HepG2 (cell line): Measurements from ENCODE around the gene GP2. TPM values are rescaled to one million over a fixed set of nuclear protein-coding genes. Genes with fewer than 3 reads are reported as not detected.
A peak's percentile ranks its signal among the peaks of the same experiment; 100 is the strongest.

Experiments used
- ATAC-seq: fragments of 200-7000 bp; cut with Tn5 transposase; 3 replicates; pipeline ENCODE4 v1.9.1; 2020; ENCODE audit warnings: mild to moderate bottlenecking, moderate library complexity
- BruUV-seq: library from RNA; stranded (reverse); fragments of 400-500 nt; replicated peaks from 2 replicates; lab custom pipeline; 2021; lab: Mats Ljungman, UMichigan
- CTCF ChIA-PET: fragments of 300-600 bp; formaldehyde crosslinking; extraction: SDS; loops from one replicate; lab custom pipeline; 2021; ENCODE audit warnings: low total read pairs, inconsistent platforms, low intra/inter-chr PET ratio; lab: Yijun Ruan, JAX
- POLR2A ChIA-PET: fragments of 350-600 bp; sonication (Branson Sonifier 250); formaldehyde crosslinking; loops from one replicate; lab custom pipeline; 2020; ENCODE audit warnings: antibody characterized with exemption, inconsistent platforms; lab: Yijun Ruan, JAX
- DNase-seq: peaks from one replicate; pipeline ENCODE4 v3.0.0-alpha.2; 2015; ENCODE audit warnings: low spot score
- FAIRE-seq: peaks from 3 replicates; lab custom pipeline; 2011; peaks lifted over from hg19 to GRCh38; lab: Jason Lieb, UNC
- H2AFZ ChIP-seq: one replicate; pipeline ENCODE4 v1.6.1; 2011; ENCODE audit warnings: low read length, inconsistent platforms
- H3K27ac ChIP-seq: fragments of 300-600 bp; 3 replicates; pipeline ENCODE4 v1.8.0; 2011; ENCODE audit warnings: mixed run types, mild to moderate bottlenecking, mixed read lengths, low read length, inconsistent platforms; ENCODE audit not compliant: insufficient read depth; ENCODE audit errors: extremely low read length
- H3K27me3 ChIP-seq, 2 experiments: fragments of 200-600 bp in 1 of 2; 2 replicates in 1 of 2; 3 replicates in 1 of 2; pipeline versions ENCODE4 v1.6.0 to v1.8.0; 2011; ENCODE audit warnings: low read length in 2 of 2, mild to moderate bottlenecking in 2 of 2, moderate library complexity in 2 of 2, inconsistent platforms in 1 of 2; ENCODE audit not compliant: insufficient read depth in 2 of 2, control insufficient read depth in 1 of 2
- H3K36me3 ChIP-seq, 2 experiments: fragments of 200-600 bp in 1 of 2; replicated peaks in 1 of 2; 2 replicates in 1 of 2; 3 replicates in 1 of 2; pipeline versions ENCODE4 v1.5.1 to v1.8.0; 2011; ENCODE audit warnings: low read length in 2 of 2, inconsistent platforms in 1 of 2; ENCODE audit not compliant: insufficient read depth in 2 of 2, control insufficient read depth in 1 of 2
- H3K4me1 ChIP-seq: 2 replicates; pipeline ENCODE4 v1.5.1; 2012; ENCODE audit warnings: low read length, inconsistent platforms; ENCODE audit not compliant: insufficient read depth
- H3K4me2 ChIP-seq: 2 replicates; pipeline ENCODE4 v1.6.0; 2011; ENCODE audit warnings: low read depth, low read length, inconsistent platforms
- H3K4me3 ChIP-seq, 3 experiments: fragments of 200-600 bp in 1 of 3; sonication (generic), shearing (Covaris generic) in 1 of 3; replicated peaks in 1 of 3; 2 replicates each; pipeline ENCODE4 v1.5.1; 2011 to 2016; ENCODE audit warnings: low read length in 3 of 3, inconsistent platforms in 2 of 3, low read depth in 2 of 3, mild to moderate bottlenecking in 2 of 3, control low read depth in 1 of 3, mixed read lengths in 1 of 3; ENCODE audit not compliant: insufficient read depth in 1 of 3
- H3K79me2 ChIP-seq: one replicate; pipeline ENCODE4 v1.6.1; 2011; ENCODE audit warnings: low read length, inconsistent platforms; ENCODE audit not compliant: insufficient read depth
- H3K9ac ChIP-seq: 2 replicates; pipeline ENCODE4 v1.6.0; 2011; ENCODE audit warnings: mild to moderate bottlenecking, low read depth, low read length, inconsistent platforms; ENCODE audit not compliant: insufficient read depth
- H3K9me3 ChIP-seq: 2 replicates; pipeline ENCODE4 v1.5.1; 2012; ENCODE audit warnings: mild to moderate bottlenecking, low read length
- H4K20me1 ChIP-seq: 2 replicates; pipeline ENCODE4 v1.6.0; 2011; ENCODE audit warnings: inconsistent platforms, mild to moderate bottlenecking, low read length, moderate library complexity; ENCODE audit not compliant: insufficient read depth
- ASH2L ChIP-seq: fragments of 300-600, 200-600 bp; sonication (generic); IDR thresholded peaks from 2 replicates; pipeline ENCODE4 v1.7.0; 2017; ENCODE audit warnings: low read depth, mild to moderate bottlenecking, moderate library complexity, mixed read lengths, low read length; ENCODE audit not compliant: insufficient read length
- CEBPB ChIP-seq: IDR thresholded peaks from 2 replicates; pipeline ENCODE4 v1.6.1; 2011; ENCODE audit warnings: low read depth, low read length, improper control_type of control experiment, borderline replicate concordance
- CEBPG ChIP-seq: IDR thresholded peaks from 2 replicates; pipeline ENCODE4 v1.6.1; 2016
- HNF4G ChIP-seq, 2 experiments: sonication (generic) in 1 of 2; formaldehyde crosslinking in 1 of 2; IDR thresholded peaks; 2 replicates each; pipeline versions ENCODE4 v1.4.0 to v1.6.1; 2011 to 2020; ENCODE audit warnings: borderline replicate concordance in 2 of 2, low read depth in 2 of 2, mild to moderate bottlenecking in 2 of 2, low read length in 1 of 2, missing genetic modification reagents in 1 of 2, moderate library complexity in 1 of 2
- MTF2 ChIP-seq: sonication (generic); formaldehyde crosslinking; IDR thresholded peaks from 2 replicates; pipeline ENCODE4 v1.5.0; 2020; ENCODE audit warnings: missing genetic modification reagents, borderline replicate concordance
- ZFP36 ChIP-seq: fragments of 150-350 bp; IDR thresholded peaks from 2 replicates; pipeline ENCODE4 v1.6.1; 2018; ENCODE audit warnings: borderline replicate concordance, low read length, low read depth; ENCODE audit not compliant: partially characterized antibody
- WGBS: methylation state at CpG from one replicate; pipeline ENCODE4 v1.1.6; 2017; ENCODE audit warnings: low lambda C conversion rate; 5-methylcytosine and 5-hydroxymethylcytosine counted together
- in situ Hi-C: cut with HindIII; loops from 2 replicates; pipeline ENCODE4 v1.10.0; 2017; ENCODE audit warnings: low pct_unique_long_range_greater_than_20kb; ENCODE audit not compliant: extremely low pct_ligation_motif_present
- intact Hi-C: fragments of 100-400 bp; cut with micrococcal nuclease; formaldehyde crosslinking; loops from one replicate; pipeline ENCODE4 v1.10.0; 2022; ENCODE audit not compliant: unreplicated experiment
- polyA plus RNA-seq, 8 experiments: library from polyadenylated mRNA; depleted of rRNA in 3 of 8; stranded (reverse) in 7 of 8; unstranded in 1 of 8; fragments of >200 nt; fragmentation: Illumina TruSeq in 4 of 8; extraction: Trizol in 4 of 8; gene quantifications; 2 replicates each; pipeline versions ENCODE4 v1.2.1 to v1.2.3, GENCODE V29; 2011 to 2016; ENCODE audit warnings: low read depth in 4 of 8, missing spikeins in 1 of 8, mixed read lengths in 1 of 8; ENCODE audit not compliant: insufficient read depth in 1 of 8
- total RNA-seq, 5 experiments: library from RNA; depleted of rRNA; stranded (reverse); fragments of >200 nt; fragmentation: Illumina TruSeq; extraction: Trizol; gene quantifications; 2 replicates each; pipeline ENCODE4 v1.2.3, GENCODE V29; 2016; ENCODE audit warnings: low read depth in 1 of 5

Gene GP2
- total and polyA plus RNA-seq, 2 of the 13 experiments (the other 11 are each of a cell fraction or from before 2014, with no cell fraction given) = 0.15 to 0.69 TPM

DNA sequence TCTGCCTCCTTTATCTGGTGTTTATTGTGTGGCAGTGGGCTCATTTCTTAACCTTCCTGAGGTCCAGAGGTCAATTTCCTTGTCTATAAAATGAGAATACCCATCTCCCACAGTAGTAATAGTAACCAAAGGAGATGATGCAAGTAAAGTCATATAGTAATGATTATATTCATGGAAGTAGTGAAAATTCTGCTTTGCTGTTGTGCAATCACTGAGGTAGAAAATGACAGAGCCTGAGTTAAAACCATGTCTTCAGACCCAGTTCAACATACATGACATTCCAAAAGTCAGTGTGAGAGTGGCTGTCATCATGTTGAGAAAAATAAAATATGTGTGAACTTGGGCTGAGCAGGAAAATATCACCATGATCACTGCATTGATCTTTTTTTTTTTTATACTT lies 26.1 kb upstream of the GP2 start:
- no peak for ATAC-seq
- CTCF ChIA-PET = no interaction called here
- no peak for FAIRE-seq

DNA sequence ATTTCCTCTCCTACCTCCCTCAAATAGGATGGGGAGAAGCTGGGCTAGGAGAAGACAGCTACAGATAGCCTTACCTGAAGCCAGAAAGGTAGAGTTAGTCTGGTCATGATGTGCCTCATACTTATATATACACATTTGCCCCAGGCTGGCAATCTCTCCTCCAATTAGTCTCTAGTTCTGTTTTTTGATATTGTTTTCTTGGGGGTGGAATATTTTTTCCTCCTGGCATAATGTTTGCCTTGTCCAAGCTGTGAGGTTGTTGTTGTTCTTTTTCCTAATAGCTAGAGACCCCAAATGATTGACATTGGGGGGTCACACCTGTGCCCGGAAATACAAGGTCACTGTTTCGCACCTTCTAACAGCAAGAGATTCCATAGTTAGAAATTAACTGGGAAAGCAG lies 25.3 kb upstream of the GP2 start, which contains the start of gene UMOD:
Gene UMOD (minus strand): TSS at position 101 of the 400 bp plus-strand sequence. CDS start 1,978 bp downstream, outside the sequence.
- ChIA-PET CTCF (no interaction called here), POLR2A (no interaction called here)
- in situ Hi-C loops = no loop called here
- H3K9me3 ChIP-seq = no peaks in the 10 kb centered on the region
- 19% methylated on average over 2 of the region's 2 CpGs for WGBS
- ATAC-seq = no peak
- no TSS peak for BruUV-seq
- DNase-seq = no peak
- H3K9ac ChIP-seq = no peak within 1 kb of the TSS
- no peak within 1 kb of the TSS for H3K27ac ChIP-seq
- H3K27me3 ChIP-seq = peaks cover 0 to 4% of the 10 kb centered on the region in 2 experiments; a peak in 1 of 5 replicates
- FAIRE-seq = no peak
- H3K4me3 ChIP-seq = no peak within 1 kb of the TSS
- H3K79me2 ChIP-seq = no peaks in the 10 kb centered on the region
- no peak within 1 kb of the TSS for H3K4me2 ChIP-seq
- no peaks in the 10 kb centered on the region for H3K36me3 ChIP-seq
- H2AFZ ChIP-seq = no peak within 1 kb of the TSS
- peaks cover 19% of the 10 kb centered on the region for H3K4me1 ChIP-seq
- TF ChIP-seq ZFP36 = no peak
- intact Hi-C loops = no loop called here
- H4K20me1 ChIP-seq = no peaks in the 10 kb centered on the region

More for the DNA sequence above, 26.1 kb upstream of the GP2 start:
- intact Hi-C loops (no loop called here), in situ Hi-C loops (no loop called here)
- H3K4me1 ChIP-seq = peaks cover 19% of the 10 kb centered on the region
- H3K79me2 ChIP-seq = no peaks in the 10 kb centered on the region
- H4K20me1 ChIP-seq = no peaks in the 10 kb centered on the region
- no peak overlapping the region for H3K9ac ChIP-seq
- no peaks in the 10 kb centered on the region for H3K36me3 ChIP-seq
- no TSS peak for BruUV-seq
- no peak overlapping the region for H3K4me3 ChIP-seq
- TF ChIP-seq HNF4G (IDR thresholded peaks at IDR 0.05; ENCODE audit: borderline replicate concordance, low read depth, low read length) (no peak), HNF4G (CRISPR knock-in tag; IDR thresholded peaks at IDR 0.05; ENCODE audit: borderline replicate concordance, low read depth) (no peak), CEBPG (CRISPR knock-in tag) (0 out of 2 replicates have a peak, but pooled peaks have one; percentile 25), MTF2 (CRISPR knock-in tag) (no peak), ASH2L (no peak), CEBPB (peak; percentile 91)
- H3K4me2 ChIP-seq = no peak overlapping the region
- no peak for DNase-seq
- no peak overlapping the region for H3K27ac ChIP-seq
- no peaks in the 10 kb centered on the region for H3K9me3 ChIP-seq
- POLR2A ChIA-PET = no interaction called here
- H3K27me3 ChIP-seq = peaks cover 0 to 4% of the 10 kb centered on the region in 2 experiments; a peak in 1 of 5 replicates
- no peak overlapping the region for H2AFZ ChIP-seq
